Gastrocnemius medialis (tissue), 4 donors: ENCODE data around the gene MAP3K13. TPM values are rescaled to one million over a fixed set of nuclear protein-coding genes. Genes with fewer than 3 reads are reported as not detected.
A peak's percentile ranks its signal among the peaks of the same experiment; 100 is the strongest.
"Not testable (repeated sequence)": the region's sequence is repeated elsewhere in the genome, so short reads cannot be mapped to it uniquely, and the experiment has no call there.

ENCODE experiments used
- ATAC-seq, 2 donors: fragments of 150-250 bp; one replicate each; pipeline ENCODE4 v1.9.1; 2016
- DNase-seq, 2 donors: peaks; one replicate each; pipeline ENCODE4 v3.0.0-alpha.2; 2019
- H3K27ac ChIP-seq, 4 donors: fragments of 200-600 bp; sonication (generic); 1 replicate in 1 of 4; 2 replicates in 3 of 4; pipeline ENCODE4 v1.5.1; 2016 to 2018; ENCODE audit warnings: mild to moderate bottlenecking in 2 of 4, moderate library complexity in 1 of 4
- H3K27me3 ChIP-seq, 3 donors: fragments of 200-600 bp; sonication (generic) in 2 of 3; 1 replicate in 1 of 3; 2 replicates in 2 of 3; pipeline versions ENCODE4 v1.5.1 to v1.6.0; 2016 to 2019; ENCODE audit warnings: mild to moderate bottlenecking in 1 of 3, moderate library complexity in 1 of 3
- H3K36me3 ChIP-seq, 2 donors: fragments of 200-600 bp; sonication (generic) in 1 of 2; one replicate each; pipeline ENCODE4 v1.5.1; 2017 to 2018
- H3K4me1 ChIP-seq, 2 donors: fragments of 200-600 bp; sonication (generic) in 1 of 2; one replicate each; pipeline ENCODE4 v1.5.1; 2016 to 2017; ENCODE audit warnings: mild to moderate bottlenecking in 2 of 2
- H3K4me3 ChIP-seq, 4 donors: fragments of 200-600 bp; sonication (generic) in 3 of 4; 1 replicate in 1 of 4; 2 replicates in 3 of 4; pipeline ENCODE4 v1.5.1; 2016 to 2019; ENCODE audit warnings: mild to moderate bottlenecking in 2 of 4
- H3K9me3 ChIP-seq, 3 donors: fragments of 200-600 bp; sonication (generic) in 2 of 3; 1 replicate in 1 of 3; 2 replicates in 2 of 3; pipeline ENCODE4 v1.5.1; 2016 to 2019
- CTCF ChIP-seq, 5 experiments: fragments of 450-650 bp in 3 of 5; fragments of 200-600 bp in 2 of 5; sonication (generic) in 2 of 5; IDR thresholded peaks in 4 of 5; conservative IDR thresholded peaks in 1 of 5; 1 replicate in 4 of 5; 2 replicates in 1 of 5; pipeline ENCODE4 v1.5.1; 2016 to 2019; ENCODE audit warnings: antibody characterized with exemption in 5 of 5, mild to moderate bottlenecking in 3 of 5, moderate library complexity in 3 of 5
- POLR2A ChIP-seq, 2 donors: fragments of 450-650 bp; IDR thresholded peaks; one replicate each; pipeline ENCODE4 v1.6.1; 2017; ENCODE audit warnings: antibody characterized with exemption in 2 of 2, mild to moderate bottlenecking in 2 of 2, moderate library complexity in 2 of 2
- in situ Hi-C, 4 donors: fragments of 200-750 bp; cut with MboI; loops; one replicate each; pipeline versions ENCODE4 v1.15.0 to v1.8.0; 2017; ENCODE audit warnings: low sequenced_read_pairs in 4 of 4
- intact Hi-C: fragments of 100-400 bp; cut with DNase I; formaldehyde crosslinking; loops from one replicate; pipeline ENCODE4 v1.15.1; 2023; ENCODE audit warnings: low total_unique reads
- total RNA-seq, 4 donors: library from RNA; depleted of rRNA; stranded (reverse); fragments of >200 nt; gene quantifications; one replicate each; pipeline versions ENCODE4 v1.1.0 to v1.2.3, GENCODE V29; 2016

The MAP3K13 gene
- total RNA-seq, 4 donors from 2014 or later: 1.6 to 6.5 (median 4.6) TPM

- H3K9me3 ChIP-seq: no peaks in the 10 kb centered on the region
- no peak overlapping the region for H3K27ac ChIP-seq
- intact Hi-C loops: no loop called here
- no peaks in the 10 kb centered on the region for H3K36me3 ChIP-seq
- TF ChIP-seq POLR2A (IDR thresholded peaks at IDR 0.05) (no peak), CTCF (IDR thresholded peaks at IDR 0.05 in 4 of 5, conservative IDR thresholded peaks at IDR 0.05 in 1 of 5) (no peak)
- in situ Hi-C loops: no loop called here
- H3K27me3 ChIP-seq: no peaks in the 10 kb centered on the region
- DNase-seq: no peak
- ATAC-seq: no peak
- no peaks in the 10 kb centered on the region for H3K4me1 ChIP-seq
- no peak overlapping the region for H3K4me3 ChIP-seq
Measured at GRCh38 chr3:185382154-185382553, 19.2 kb downstream of the MAP3K13 start.

DNA sequence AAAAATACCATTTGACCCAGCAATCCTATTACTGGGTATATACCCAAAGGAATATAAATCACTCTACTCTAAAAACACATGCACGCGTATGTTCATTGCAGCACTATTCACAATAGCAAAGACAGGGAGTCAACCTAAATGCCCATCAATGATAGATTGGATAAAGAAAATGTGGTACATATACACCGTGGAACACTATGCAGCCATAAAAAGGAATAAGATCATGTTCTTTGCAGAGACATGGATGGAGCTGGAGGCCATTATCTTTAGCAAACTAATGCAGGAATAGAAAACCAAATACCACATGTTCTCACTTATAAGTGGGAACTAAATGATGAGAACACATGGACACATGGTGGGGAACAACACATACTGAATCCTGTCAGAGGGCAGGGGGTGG lies 23.6 kb downstream of the MAP3K13 start:
- H3K4me1 ChIP-seq, H3K36me3 ChIP-seq, ATAC-seq, H3K9me3 ChIP-seq, in situ Hi-C loops, H3K27me3 ChIP-seq, DNase-seq, H3K4me3 ChIP-seq, intact Hi-C loops, H3K27ac ChIP-seq: not testable (repeated sequence)

DNA sequence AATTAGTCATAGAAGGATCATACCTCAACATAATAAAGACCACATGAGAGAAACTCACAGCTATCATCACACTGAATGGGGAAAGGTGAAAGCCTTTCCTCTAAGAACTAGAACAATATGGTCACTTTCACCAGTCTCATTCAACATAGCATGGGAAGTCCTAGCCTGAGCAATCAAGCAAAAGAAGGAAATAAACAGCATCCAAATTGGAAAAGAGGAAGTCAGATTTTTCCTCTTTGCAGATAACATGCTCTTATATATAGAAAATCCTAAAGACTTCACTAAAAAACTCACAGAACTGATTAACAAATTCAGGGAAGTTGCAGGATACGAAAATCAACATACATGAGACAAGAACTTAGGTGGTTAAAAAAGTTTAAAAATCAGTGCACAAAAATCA lies 24.7 kb downstream of the MAP3K13 start:
- no peak overlapping the region for H3K27ac ChIP-seq
- H3K27me3 ChIP-seq: no peaks in the 10 kb centered on the region
- H3K9me3 ChIP-seq: no peaks in the 10 kb centered on the region
- in situ Hi-C loops (no loop called here), intact Hi-C loops (no loop called here)
- no peak for DNase-seq
- no peaks in the 10 kb centered on the region for H3K4me1 ChIP-seq
- no peak for ATAC-seq
- H3K36me3 ChIP-seq: no peaks in the 10 kb centered on the region
- TF ChIP-seq CTCF (IDR thresholded peaks at IDR 0.05 in 4 of 5, conservative IDR thresholded peaks at IDR 0.05 in 1 of 5) (no peak), POLR2A (IDR thresholded peaks at IDR 0.05) (no peak)
- no peak overlapping the region for H3K4me3 ChIP-seq

GRCh38 chr3:185393055-185393454 lies 30.1 kb downstream of the MAP3K13 start:
- intact Hi-C loops: no loop called here
- in situ Hi-C loops: no loop called here
- no peak for ATAC-seq
- no peak for TF ChIP-seq POLR2A (IDR thresholded peaks at IDR 0.05)
- Histone ChIP-seq H3K4me1 (peaks cover 5 to 9% of the 10 kb centered on the region in 2 donors), H3K36me3 (no peaks in the 10 kb centered on the region), H3K27ac (no peak overlapping the region), H3K27me3 (no peaks in the 10 kb centered on the region), H3K4me3 (no peak overlapping the region), H3K9me3 (no peaks in the 10 kb centered on the region)
- DNase-seq: no peak

- Histone ChIP-seq H3K4me3 (no peak overlapping the region), H3K4me1 (peaks cover 7 to 14% of the 10 kb centered on the region in 2 donors), H3K9me3 (no peaks in the 10 kb centered on the region), H3K27me3 (no peaks in the 10 kb centered on the region), H3K36me3 (no peaks in the 10 kb centered on the region), H3K27ac (no peak overlapping the region)
- in situ Hi-C loops (no loop called here), intact Hi-C loops (no loop called here)
- no peak for DNase-seq
- peak in 1 of 2 donors; percentile 36 for ATAC-seq
- no peak for TF ChIP-seq CTCF (IDR thresholded peaks at IDR 0.05 in 4 of 5, conservative IDR thresholded peaks at IDR 0.05 in 1 of 5)
Measured at GRCh38 chr3:185397676-185398075, 34.7 kb downstream of the MAP3K13 start.
